HG03565 (cell line): ENCODE results near the gene GGTLC2.

ENCODE experiments used
- ATAC-seq: cut with Tn5 transposase; IDR thresholded peaks from one replicate; pipeline ENCODE4 v1.9.1; 2021; ENCODE audit warnings: mild to moderate bottlenecking, moderate library complexity; ENCODE audit not compliant: unreplicated experiment

The GGTLC2 gene

DNA sequence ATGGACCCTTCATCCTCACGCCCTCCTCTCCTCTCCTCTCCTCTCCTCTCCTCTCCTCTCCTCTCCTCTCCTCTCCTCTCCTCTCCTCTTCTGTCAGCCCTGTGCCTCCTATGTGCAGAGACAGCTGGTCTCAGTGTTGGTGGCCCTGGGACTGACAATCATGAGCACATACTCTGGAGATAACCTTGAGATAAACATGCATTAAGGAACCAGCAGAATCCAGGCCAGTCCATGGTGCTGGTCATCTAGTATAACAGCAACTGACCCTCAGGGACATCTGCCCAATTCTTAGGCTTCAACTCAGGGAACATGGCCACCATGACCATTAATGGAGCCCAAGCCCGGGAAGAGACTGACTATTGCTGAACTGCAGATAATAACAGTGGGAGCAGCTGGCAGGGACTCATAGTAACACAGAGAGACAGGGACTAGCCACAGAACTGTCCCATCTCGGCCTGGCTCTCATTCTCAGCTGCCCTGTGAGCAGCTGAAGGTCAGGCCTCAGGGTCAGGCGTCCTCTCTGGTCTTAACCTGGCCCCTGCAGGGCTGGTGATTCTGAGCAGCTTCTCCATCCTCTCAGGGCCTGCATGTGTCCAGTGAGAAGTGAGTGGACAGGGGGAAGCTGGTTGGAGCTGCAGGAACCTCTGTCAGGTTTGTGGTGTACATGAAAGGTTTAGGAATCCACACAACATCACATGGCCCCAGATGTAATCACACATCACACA, 45.4 kb downstream of the GGTLC2 start:
- no peak for ATAC-seq

DNA sequence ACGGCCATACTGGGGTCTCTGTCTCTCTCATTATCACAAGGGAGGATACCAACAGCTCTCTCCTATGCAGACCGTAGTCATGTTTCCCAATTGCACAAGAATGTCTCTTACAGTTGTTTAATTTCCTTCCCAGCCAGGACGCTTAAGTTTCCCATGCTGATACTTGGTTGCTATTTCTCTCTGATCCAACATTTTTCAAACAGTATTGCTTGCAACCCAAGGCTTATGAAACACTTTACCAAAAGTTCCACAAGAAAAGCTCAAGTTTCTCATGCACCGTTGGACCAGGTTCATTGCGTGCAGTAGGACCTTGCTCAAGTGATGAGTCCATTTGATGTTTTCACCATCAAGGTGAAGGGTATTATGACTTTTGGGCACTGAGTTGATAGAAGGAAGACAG, 46.6 kb downstream of the GGTLC2 start:
- no peak for ATAC-seq

GRCh38 chr22:22691716-22692701, 47.6 kb downstream of the GGTLC2 start:
- ATAC-seq: no peak

DNA sequence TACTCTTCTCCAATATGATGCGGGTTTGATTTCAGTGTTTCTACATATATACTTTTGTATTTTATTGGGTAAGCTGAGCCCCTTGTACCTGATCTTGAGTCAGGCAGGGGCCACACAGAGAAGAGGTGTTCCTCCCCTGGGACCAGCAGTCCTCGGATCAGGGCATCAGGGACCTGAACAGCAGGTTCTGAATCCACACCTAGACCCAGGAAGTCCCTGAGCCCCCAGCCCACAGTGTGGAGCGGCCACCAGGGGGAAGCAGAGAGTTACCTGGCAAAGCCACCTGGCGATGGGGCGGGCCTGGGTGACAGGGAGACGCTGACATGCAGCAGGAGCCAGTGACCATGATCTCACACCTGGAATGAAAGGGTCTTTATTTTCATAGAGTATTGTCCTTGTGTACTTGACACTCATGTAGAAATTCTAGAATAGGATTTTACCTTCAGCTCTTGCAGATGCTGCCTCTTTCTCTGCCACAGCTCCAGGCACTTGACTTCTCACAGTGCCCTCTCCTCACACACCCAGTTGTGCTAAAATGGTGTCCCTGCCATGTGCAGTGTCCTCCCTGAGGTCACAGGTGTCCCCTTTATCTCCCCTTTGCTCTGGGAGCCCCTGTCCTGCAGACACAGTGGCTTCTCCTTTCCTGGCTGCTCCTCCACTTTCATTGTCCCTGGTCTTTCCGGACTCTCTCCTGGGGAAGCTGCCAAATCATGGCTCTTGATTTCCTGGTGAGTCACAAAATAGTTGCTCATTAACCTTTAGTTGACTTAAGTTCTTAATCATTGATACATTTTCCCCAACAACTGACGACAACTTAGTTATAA, 48.5 kb downstream of the GGTLC2 start:
- ATAC-seq: no peak

DNA sequence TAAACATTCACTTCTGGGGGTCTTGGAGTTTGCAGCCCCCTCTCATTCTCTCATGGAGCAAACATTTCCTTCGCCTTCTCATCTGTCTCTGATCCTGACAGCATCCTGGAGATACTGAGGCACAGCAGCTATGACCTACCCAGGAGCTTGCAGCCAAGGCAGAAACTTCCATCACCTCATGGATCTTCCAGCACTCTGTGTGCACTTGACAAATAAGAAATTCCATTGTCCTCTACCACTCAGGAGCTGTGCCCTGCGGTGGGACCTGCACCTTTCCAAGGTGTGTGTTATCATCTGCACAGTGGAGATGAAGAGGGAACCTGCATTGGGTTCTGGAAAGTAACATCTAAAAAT, 49.1 kb downstream of the GGTLC2 start:
- ATAC-seq: no peak

DNA sequence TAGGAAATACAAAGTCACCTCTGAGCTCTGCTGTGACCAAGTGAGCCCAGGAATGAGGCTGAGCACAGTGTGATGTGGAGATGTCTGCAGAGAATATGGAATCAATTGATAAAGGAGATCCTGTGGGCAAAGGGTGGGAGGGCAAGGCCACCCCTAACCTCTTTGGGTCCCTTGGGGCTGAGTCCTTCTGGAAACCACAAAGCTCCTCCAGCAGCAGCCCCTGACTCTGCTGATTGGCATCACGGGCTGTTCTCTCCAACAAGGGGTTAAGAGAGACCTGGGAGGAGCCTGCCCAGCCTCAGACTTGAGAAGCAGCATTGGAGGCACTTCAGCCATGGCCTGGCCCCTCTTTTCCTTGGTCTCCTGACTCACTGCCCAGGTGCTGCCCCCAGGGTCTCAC, 49.7 kb downstream of the GGTLC2 start:
- ATAC-seq: no peak

- no peak for ATAC-seq
Observed at GRCh38 chr22:22696104-22696503, 51.7 kb downstream of the GGTLC2 start.
